ENCODE measurements around the gene GPHN.
"Not testable (repeated sequence)": the region's sequence is repeated elsewhere in the genome, so short reads cannot be mapped to it uniquely, and the experiment has no call there.

GPHN gene

GRCh38 chr14:66502836-66503235 lies 5.1 kb upstream of the GPHN start:
- DNase-seq, result not testable (repeated sequence)

GRCh38 chr14:66503532-66503931 lies 4.4 kb upstream of the GPHN start:
- no peak for DNase-seq

GRCh38 chr14:66507181-66507721 lies 696 bp upstream of the GPHN start:
- DNase-seq, result no peak

GRCh38 chr14:66508547-66508845 lies 549 bp downstream of the GPHN start:
- no peak for DNase-seq

GRCh38 chr14:66508846-66509621 lies 1.1 kb downstream of the GPHN start:
- peak; percentile 32 for DNase-seq

GRCh38 chr14:66509874-66510273 lies 1.9 kb downstream of the GPHN start:
- DNase-seq, result no peak

GRCh38 chr14:66511849-66512248 lies 3.9 kb downstream of the GPHN start:
- no peak for DNase-seq

- no peak for DNase-seq
These were observed 6.3 kb downstream of the GPHN start for GRCh38 chr14:66514213-66514612.

GRCh38 chr14:66530526-66530925 lies 22.6 kb downstream of the GPHN start:
- DNase-seq, result no peak

GRCh38 chr14:66539034-66539433 lies 31.1 kb downstream of the GPHN start:
- no peak for DNase-seq

- no peak for DNase-seq
These were observed 32.1 kb downstream of the GPHN start for GRCh38 chr14:66540038-66540437.

GRCh38 chr14:66541627-66542026 lies 33.7 kb downstream of the GPHN start:
- DNase-seq, result no peak

- no peak for DNase-seq
These were observed 36.0 kb downstream of the GPHN start for GRCh38 chr14:66543996-66544395.

- DNase-seq, result not testable (repeated sequence)
These were observed 37.2 kb downstream of the GPHN start for GRCh38 chr14:66545191-66545590.

GRCh38 chr14:66545751-66546150 lies 37.8 kb downstream of the GPHN start:
- DNase-seq, result not testable (repeated sequence)

GRCh38 chr14:66563731-66564130 lies 55.8 kb downstream of the GPHN start:
- DNase-seq, result no peak

- DNase-seq, result no peak
These were observed 60.3 kb downstream of the GPHN start for GRCh38 chr14:66568220-66568619.

GRCh38 chr14:66572826-66573225 lies 64.9 kb downstream of the GPHN start:
- no peak for DNase-seq

GRCh38 chr14:66575014-66575413 lies 67.1 kb downstream of the GPHN start:
- no peak for DNase-seq

- no peak for DNase-seq
These were observed 68.0 kb downstream of the GPHN start for GRCh38 chr14:66575939-66576338.

GRCh38 chr14:66587753-66588152 lies 79.8 kb downstream of the GPHN start:
- not testable (repeated sequence) for DNase-seq

GRCh38 chr14:66595394-66595793 lies 87.4 kb downstream of the GPHN start:
- no peak for DNase-seq

GRCh38 chr14:66596241-66596985 lies 88.5 kb downstream of the GPHN start:
- DNase-seq, result no peak

- no peak for DNase-seq
These were observed 92.5 kb downstream of the GPHN start for GRCh38 chr14:66600416-66600815.
